Activated T-cell treated with anti-CD3 and anti-CD28 coated beads for 48 hours (primary cell): ENCODE data around the gene TBXA2R.
"Not testable (repeated sequence)": the region's sequence is repeated elsewhere in the genome, so short reads cannot be mapped to it uniquely, and the experiment has no call there.

Experiments used
- DNase-seq: peaks from one replicate; pipeline ENCODE4 v3.0.0-alpha.2; 2020; ENCODE audit warnings: low read depth

The TBXA2R gene

DNA sequence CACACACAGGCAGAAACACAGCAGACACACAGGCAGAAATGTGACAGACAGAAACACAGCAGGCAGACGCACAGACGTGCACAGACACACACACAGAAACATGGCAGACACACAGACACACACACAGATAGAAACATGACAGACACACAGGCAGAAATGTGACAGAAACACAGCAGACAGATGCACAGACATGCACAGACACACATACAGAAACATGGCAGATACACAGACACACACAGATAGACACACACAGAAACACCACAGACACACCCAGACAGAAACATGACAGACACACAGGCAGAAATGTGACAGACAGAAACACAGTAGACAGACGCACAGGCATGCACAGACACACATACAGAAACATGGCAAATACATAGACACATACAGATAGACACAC is 1.3 kb downstream of the TBXA2R start:
- no peak for DNase-seq

DNA sequence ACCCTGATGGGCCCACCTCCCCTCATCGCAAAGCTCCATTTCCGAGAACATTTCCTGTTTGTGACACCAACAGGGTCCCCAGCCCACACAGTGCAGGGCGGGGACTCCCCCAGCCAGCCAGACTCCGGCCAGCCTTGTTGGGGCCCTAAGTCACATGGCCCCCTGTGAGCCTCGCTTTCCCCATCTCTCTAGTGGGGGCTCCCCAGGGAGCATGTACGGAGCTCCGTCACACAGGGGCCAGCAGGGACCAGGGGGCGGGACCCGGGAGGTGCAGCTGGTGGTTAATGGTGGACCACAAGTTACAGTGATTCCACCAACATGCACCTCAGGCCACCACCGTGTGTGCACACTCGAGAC is 1.7 kb downstream of the TBXA2R start:
- DNase-seq: no peak

DNA sequence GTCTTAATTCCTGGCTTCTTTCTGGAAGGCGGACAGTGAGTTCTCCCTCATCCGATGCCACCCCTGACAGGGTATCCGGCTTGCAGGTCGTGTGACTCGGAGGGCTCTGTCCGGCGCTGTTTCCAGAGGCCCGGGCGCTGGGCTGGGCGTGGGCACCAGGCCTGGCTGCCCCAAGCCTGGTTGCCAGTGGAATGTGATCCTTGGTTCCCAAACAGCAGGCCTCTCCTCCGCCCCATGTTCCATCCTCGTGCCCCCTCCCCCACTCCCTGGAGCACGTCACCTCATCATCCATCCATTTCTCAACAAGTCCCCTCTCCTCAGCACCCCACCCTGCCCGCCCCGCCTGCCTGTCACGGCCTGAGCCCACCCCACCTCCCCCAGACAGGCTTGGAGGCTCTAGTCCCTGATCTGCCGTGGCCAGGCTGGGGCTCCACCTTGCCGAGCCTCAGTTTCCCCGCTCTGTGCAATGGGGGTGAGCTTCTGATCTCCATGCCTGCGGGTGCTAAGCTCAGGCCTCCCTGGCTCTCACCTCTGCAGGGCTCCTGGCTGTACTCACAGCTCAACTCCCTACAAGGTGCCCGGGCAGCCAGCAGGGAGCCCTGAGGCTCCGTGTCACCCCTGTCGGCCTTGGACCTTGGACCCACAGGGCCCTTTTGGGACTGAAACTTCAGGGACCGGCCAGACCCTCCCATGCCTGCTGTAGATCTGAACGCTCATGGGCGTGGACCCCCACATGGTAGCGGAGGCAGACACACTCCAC is 2.3 kb downstream of the TBXA2R start:
- DNase-seq: no peak

DNA sequence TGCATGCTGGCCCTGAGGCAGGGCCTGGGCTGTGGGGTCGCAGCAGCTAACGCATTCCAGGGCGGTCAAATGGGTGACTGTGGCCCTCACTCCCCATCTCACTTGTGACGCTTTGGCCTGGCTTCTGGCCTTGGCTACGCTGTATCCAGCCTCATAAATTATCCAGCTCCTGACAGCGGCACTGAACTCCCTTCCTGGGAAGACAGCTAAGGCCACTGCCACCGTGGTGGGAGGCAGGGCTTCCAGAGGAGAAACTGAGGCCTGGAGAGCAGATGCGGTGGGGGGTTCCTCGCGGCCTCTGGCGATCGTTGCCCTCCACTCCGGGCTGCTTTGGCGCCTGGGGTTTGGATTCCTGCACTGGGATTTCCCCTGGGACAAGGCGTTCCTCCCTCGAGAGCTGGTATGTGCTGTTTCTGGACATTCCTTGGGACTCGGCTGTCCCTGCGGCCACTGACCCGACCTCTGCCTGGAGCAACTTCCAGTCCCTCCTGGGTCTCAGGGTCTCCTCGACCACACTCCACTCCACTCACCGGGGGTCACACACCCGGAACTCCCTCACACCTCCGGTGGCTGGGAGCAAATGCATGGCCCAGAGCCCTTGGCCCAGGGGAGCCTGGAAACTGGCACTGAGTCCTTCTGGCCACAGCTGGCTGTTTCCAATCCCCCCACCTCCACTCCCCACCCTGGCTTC is 3.4 kb downstream of the TBXA2R start:
- no peak for DNase-seq

DNA sequence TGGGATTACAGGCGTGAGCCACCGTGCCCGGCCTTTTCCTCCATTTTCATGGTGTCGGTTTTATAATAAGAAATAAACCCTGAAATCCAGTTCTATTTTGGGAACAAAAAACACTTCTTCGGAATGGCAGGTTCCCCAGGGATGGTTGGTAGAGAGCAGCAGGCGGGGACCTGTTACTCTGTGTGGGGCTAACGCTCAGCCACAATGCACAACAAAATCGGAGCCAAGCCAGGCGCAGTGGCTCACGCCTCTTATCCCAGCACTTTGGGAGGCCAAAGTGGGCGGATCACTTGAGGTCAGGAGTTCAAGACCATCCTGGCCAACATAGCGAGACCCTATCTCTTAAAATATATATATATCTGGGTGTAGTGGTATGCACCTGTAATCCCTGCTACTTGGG is 5.7 kb downstream of the TBXA2R start:
- DNase-seq: no peak

DNA sequence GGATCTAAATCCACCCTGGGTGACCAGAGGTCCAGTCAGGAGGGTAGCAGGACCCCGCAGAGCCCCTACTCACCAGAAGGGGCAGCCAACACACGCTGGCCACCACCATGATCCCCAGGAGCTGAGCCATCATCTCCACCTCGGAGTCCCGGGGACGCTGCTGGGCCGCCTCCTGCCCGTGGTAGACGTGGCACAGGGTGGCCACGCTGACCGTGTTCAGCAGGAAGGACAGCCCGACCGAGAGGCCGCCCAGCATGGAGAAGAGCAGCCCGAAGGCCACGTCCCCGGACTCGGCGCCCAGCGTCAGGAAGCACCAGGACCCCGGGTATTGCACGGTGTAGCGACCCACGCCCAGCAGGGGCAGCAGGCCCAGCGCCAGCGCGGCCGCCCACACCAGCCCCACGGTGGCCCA is 6.9 kb downstream of the TBXA2R start:
- DNase-seq: no peak

DNA sequence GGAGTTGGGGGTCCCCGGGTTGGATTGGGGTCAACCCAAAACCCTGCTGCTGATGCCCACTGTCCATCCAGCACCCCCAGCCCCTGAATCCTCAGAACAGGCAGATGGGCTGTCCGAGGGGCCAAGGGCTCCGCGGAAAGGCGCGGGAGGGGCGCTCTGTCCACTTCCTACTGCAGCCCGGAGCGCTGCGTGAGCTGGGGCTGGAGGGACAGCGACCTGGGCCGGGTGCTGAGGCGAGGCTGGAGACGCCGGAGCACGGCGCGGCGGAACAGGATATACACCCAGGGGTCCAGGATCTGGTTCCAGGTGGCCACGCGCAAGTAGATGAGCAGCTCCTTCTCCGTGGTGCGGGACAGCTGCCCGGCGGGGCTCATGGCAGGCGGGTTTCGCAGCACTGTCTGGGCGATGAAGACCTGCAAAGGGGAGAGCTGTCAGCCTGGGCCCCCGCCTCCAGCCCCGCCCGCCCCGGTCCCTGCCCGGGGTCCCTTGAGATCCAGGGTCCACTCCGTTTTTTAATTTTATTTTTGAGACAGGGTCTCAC is 11.1 kb downstream of the TBXA2R start:
- DNase-seq: no peak

DNA sequence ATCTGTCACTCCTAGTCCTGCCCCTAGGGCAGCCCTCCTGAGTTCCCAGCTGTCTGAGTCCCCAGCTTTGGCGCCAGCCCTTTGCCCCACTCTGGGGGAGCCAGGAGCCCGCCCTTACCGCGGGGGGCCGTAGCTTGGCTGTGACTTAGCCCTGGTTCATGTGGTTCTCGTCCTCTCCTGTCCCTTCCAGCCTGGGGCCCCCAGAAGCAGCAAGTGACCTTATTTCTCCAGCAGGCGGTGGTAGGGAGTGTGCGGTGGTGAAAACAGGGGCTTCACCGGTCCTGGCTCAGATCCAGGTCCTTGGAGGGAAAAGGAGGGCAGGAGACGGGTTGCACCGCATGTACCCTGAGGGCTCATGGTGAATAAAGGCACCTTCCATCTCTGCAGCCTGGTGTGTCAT is 13.5 kb downstream of the TBXA2R start:
- no peak for DNase-seq

DNA sequence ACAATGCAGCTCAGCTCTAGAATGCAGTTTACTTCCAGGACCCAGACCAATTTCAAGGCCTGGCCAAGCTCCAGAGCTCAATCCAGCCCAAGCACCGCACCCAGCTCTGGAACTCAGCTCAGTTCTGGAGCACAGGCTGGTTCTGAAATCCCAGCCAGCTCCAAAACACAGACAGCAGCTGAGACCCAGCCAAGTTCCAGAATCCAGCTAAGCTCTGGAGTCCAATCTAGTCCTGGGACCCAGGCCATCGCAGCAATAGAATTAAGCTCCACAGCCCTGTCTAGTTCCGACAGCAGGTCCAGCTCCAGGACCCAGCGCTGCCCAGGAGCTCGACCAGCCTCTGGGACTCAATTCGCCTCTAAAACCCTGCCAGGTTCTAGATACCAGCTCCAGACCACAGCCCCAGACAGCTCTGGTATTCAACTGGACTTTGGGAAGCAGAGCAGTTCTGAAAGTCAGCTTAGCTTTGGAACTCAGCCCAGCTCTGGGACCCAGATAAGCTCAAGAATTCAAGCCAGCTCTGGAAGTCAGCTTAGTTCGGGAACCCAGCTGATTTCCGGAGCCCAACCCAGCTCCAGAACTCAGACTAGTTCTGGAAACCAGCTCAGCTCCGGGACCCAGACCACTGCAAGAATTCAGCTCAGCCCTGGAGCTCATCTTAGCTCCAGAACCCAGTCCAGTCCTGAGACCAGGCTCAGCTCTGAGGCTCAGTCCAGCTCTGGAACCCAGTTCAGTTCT is 14.6 kb downstream of the TBXA2R start:
- DNase-seq: no peak

DNA sequence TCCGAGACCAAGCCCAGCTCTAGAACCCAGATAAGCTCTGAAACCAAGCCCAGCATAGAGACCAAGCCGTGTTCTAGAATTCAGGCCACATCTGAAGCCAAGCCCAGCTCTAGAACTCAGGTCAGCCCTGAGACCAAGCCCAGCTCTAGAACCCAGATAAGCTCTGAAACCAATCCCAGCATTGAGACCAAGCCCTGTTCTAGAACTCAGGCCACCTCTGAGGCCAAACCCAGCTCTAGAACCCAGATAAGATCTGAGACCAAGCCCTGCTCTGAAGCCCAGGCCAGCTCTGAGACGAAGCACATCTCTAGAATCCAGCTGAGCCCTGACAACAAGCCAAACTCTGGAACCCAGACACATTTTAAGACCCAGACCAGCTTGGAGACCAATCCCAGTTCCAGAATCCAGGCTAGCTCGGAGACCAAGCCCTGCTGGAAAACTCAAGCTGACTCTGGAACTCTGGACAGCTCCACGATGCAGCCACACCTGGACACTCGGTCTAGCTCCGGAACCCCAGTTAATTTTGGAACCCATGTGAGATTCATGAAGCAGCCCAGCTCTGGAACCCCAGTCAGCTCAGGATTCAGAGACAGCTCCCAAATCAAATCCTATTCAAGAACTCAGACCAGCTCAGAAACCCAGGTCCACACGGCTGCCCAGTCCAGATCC is 15.6 kb downstream of the TBXA2R start:
- no peak for DNase-seq

DNA sequence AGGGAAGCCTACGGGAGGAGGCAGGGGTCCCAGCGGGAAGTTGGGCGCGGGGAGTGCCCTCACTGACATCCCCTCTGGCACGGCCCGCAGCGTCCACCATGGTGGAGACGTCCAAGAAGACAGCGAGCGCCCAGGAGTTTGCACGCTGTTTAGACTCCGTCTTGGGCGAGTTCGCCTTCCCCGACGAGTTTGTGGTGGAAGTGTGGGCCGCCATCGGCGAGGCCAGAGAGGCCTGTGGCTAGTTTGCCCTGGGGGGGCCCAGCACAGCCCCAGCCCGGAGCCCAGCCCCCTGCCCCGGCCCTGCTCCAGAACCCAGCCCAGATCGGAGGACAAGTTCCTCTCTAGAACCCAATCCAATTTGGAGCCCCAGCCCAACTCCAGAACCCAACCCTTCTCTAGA is 16.7 kb downstream of the TBXA2R start:
- DNase-seq: no peak

DNA sequence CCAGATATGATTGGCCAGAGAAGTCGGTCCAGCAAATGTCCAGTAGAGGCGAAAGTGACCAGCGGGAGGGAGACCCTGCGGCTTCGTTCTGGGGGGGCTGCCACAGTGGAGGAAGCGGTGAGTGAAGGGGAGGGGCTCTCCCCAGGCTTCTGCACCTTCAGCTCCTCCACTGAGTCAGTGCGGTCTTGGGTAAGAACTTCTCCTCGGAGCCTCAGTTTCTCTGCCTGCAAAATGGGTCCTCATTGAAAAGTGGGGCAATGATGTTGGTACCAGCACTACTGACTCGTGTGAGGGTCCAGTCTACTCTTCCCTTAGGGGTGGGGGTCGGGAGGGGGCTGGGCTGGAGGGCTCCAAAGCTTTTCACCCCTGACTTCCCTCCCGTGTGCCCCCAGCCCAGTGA is 17.2 kb downstream of the TBXA2R start:
- no peak for DNase-seq

DNA sequence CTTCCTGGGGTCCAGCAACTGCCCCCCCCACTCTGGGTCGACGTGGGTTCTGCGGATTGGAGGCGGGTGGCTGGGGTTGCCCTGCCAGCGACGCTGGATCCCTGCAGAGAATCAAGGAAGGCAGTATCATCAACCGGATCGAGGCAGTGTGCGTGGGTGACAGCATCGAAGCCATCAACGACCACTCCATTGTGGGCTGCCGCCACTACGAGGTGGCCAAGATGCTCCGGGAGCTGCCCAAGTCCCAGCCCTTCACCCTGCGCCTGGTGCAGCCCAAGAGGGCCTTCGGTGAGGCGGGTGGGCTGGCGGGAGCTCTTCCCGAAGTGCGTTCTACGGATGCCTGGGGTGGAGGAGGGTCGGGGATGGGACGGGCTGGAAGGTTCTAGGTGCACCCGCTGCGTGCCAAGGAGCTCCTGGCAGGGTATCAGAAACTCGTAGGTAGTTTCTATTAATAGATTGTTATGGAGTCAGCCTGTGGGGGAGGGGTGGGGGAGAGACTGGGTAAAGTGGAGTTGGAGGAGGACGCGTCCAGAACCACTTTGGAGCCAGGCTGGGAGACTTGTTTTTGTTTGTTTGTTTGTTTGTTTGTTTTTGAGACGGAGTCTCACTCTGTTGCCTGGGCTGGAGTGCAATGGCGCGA is 19.8 kb downstream of the TBXA2R start:
- no peak for DNase-seq

DNA sequence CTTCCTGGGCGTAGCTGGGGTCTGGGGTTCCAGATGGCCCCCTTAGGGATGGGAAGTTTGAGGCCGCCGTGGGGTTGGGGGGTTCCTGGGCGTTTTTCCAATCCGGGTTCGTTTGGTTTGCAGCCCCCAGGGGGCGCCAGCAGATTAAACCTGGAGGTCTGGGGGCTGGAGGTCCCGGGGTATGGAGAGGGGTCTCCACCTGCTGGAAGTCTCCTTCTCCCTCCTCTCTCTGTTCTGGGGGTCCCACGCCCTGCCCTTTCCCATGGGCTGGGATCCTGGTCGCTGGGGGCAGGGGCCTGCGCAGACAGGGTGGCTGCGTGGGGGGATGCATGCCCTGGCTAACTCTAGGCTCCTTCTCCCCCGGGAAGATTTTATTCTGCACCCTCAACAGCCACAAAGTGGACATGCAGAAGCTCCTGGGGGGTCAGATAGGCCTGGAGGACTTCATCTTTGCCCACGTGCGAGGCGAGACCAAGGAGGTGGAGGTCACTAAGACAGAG is 20.5 kb downstream of the TBXA2R start:
- peak; percentile 27 for DNase-seq

DNA sequence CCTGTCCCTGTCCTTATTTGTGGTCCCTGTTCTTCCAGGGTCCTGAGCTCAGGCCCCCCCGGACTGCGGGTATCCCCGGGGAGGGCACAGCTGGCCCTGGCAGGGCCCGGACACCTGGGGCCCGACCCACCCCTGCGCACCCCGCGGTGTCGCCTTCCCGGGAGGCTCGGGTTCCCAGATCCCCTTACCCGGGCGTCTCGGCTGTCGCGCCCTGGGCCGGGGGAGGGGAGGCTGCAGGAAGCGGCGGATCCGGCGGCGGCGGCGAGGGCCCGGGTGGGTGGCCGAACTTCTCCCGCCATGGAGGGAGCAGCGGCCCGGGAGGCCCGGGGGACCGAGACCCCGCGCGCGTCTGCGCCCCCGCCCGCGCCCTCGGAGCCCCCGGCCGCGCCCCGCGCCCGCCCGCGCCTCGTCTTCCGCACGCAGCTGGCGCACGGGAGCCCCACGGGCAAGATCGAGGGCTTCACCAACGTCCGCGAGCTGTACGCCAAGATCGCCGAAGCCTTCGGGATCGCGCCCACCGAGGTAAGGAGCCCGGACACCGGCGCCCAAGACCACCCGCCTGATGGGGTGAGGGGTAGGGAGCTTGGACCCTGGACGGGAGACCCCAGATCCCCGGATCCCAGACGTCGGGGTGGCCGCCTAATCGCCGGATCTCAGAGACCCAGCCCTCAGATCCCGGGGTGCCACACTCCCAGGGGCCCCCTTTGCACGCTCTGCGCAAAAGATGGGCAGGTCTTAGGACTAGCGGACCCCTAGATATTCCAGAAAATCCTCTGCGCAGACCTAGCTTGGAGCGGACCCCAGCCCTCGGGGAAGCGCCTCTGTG is 21.2 kb downstream of the TBXA2R start, which contains the start of gene GIPC3:
GIPC3 (plus strand) TSS at position 178 of the 826 bp plus-strand sequence; CDS start at position 298, 120 bp downstream.
- no peak for DNase-seq

DNA sequence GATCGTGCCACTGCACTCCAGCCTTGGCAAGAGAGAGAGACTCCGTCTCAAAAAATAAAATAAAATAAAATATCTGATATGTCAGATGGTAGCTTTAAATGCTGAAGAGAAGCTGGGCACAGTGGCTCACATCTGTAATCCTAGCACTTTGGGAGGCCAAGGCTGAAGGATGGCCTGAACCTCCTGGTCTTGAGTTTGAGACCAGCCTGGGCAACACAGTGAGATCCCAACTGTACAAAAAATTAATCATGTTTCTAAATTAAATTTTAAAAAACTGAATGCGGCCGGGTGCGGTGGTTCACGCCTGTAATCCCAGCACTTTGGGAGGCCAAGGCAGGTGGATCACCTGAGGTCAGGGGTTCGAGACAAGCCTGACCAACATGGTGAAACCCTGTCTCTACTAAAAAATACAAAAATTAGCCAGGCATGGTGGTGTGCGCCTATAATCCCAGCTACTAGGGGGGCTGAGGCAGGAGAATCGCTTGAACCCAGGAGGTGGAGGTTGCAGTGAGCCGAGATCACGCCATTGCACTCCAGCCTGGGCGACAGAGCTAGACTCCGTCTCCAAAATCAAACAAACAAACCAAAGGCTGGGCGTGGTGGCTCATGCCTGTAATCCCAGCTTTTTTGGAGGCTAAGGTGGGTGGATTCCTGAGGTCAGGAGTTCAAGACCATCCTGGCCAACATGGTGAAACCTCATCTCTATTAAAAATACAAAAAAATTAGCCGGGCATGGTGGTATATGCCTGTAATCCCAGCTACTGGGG is 22.5 kb downstream of the TBXA2R start:
- not testable (repeated sequence) for DNase-seq

DNA sequence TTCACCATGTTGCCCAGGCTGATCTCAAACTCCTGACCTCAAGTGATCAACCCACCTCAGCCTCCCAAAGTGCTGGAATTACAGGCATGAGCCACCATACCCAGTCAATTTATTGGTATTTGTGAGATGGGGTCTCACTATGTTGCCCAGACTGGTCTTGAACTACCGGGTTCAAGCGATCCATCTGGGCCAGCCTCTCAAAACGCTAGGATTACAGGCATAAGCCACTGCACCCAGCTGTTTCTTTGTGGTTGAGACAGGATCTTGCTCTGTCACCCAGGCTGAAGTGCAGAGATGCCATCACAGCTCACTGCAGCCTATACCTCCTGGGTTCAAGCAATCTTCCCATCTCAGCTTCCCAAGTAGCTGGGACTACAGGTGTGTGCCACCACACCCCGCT is 24.9 kb downstream of the TBXA2R start:
- not testable (repeated sequence) for DNase-seq

DNA sequence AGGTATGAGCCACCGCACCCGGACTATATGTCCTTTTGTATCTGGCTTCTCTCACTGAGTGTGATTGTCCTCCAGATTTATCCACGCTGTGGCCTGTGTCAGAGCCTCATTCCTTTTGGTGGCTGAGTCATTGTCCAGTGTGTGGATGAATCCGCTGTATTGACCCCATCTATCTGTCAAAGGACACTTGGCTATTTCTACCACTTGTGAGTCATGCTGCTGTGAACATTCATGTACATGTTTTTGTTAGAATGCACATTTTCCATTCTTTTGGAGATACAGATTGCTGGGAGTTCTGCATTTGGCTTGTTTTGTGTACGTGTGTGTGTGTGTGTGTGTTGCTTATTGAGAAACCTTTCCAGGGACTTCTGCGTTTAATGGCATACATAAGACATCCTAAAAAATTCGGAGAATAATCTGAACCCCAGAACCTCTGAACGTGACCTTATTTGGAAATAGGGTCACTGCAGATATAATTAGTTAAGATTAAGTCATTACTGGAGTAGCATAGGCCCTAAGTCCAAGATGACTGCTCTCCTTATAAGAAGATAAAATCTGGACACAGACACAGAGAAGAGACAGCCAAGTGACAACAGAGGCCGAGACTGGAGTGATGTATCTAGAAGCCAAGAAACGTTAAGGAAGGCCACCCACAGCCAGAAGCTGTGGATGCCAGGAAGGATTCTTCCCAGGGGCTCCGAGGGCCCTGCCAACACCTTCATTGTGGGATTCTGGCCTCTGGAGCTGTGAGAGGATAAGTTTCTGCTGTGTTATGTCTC is 26.3 kb downstream of the TBXA2R start:
- no peak for DNase-seq

DNA sequence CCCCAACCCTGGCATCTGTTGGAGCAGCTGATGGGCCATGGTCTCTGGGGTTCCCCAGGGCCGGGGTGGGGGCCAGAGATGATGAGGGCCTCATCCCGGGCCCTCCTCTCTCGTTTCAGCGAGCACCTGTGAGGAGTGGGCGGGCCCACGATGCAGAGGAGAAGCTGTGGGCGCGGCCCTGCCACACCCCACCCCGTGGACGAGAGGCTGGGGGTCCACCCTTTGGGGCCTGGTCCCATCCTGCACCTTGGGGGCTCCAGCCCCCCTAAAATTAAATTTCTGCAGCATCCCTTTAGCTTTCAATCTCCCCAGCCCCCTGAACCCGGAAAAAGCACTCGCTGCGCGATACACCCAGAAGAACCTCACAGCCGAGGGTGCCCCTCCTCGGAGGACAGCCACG is 28.3 kb downstream of the TBXA2R start:
- DNase-seq: no peak
